ENCODE measurements around the gene SLC10A7. TPM values are rescaled to one million over a fixed set of nuclear protein-coding genes. Genes with fewer than 3 reads are reported as not detected.

SLC10A7 gene
- total and polyA plus RNA-seq, 2 of the 8 experiments (the other 6 are each of a cell fraction or from before 2014, with no cell fraction given), result 2.5 to 2.9 TPM

GRCh38 chr4:146481246-146481645, 40.5 kb downstream of the SLC10A7 start:
- no peak overlapping the region for H3K4me3 ChIP-seq (ENCODE audit: extremely low read depth in 1 of 4, insufficient read depth in 2 of 4, low read depth in 3 of 4, low read length in 4 of 4)
- H2BK15ac ChIP-seq (ENCODE audit: low read length), result no peak overlapping the region
- H3K27ac ChIP-seq (ENCODE audit: low read depth, low read length), result no peak overlapping the region
- no peak overlapping the region for H3K4ac ChIP-seq (replicated peaks; ENCODE audit: insufficient read length, low read depth, low read length)
- no peaks in the 10 kb centered on the region for H3K23me2 ChIP-seq (ENCODE audit: low read depth, low read length)
- ChIA-PET CTCF (ENCODE audit: partially characterized antibody) (no interaction called here), POLR2A (ENCODE audit: partially characterized antibody) (no interaction called here)
- TF ChIP-seq CHD2 (IDR thresholded peaks at IDR 0.05; ENCODE audit: low read length), result no peak
- no peak overlapping the region for H3K9ac ChIP-seq (replicated peaks in 1 of 4; ENCODE audit: extremely low read depth in 1 of 4, low read depth in 3 of 4, low read length in 3 of 4)
- no peaks in the 10 kb centered on the region for H3K79me2 ChIP-seq (ENCODE audit: control insufficient read depth in 1 of 2, insufficient read depth in 2 of 2, low read length in 2 of 2)
- WGBS, 2 experiments (ENCODE audit: extremely low coverage in 1 of 2, insufficient coverage in 1 of 2, insufficient read length in 1 of 2, insufficient replicate concordance in 2 of 2, low coverage in 1 of 2, low lambda C conversion rate in 2 of 2, missing lambda C conversion rate in 1 of 2), result 92% methylated on average over 3 of the region's 3 CpGs; no CpG with 5 or more reads in 1 of the 2 experiments
- no peak for FAIRE-seq
- H3K4me1 ChIP-seq (replicated peaks in 1 of 4; ENCODE audit: control insufficient read depth in 3 of 4, insufficient read depth in 4 of 4, low read length in 3 of 4), result no peaks in the 10 kb centered on the region
- H2AK5ac ChIP-seq (ENCODE audit: low read depth, low read length), result no peak overlapping the region
- no peak overlapping the region for H3K18ac ChIP-seq (ENCODE audit: extremely low read depth, low read length)
- no peak overlapping the region for H4K8ac ChIP-seq (ENCODE audit: extremely low read depth, insufficient read depth, low read length)
- H3K36me3 ChIP-seq (ENCODE audit: control insufficient read depth in 2 of 4, insufficient read depth in 4 of 4, low read length in 3 of 4), result no peaks in the 10 kb centered on the region
- H3K27me3 ChIP-seq (replicated peaks in 1 of 4; ENCODE audit: control insufficient read depth in 3 of 4, extremely low read depth in 1 of 4, insufficient read depth in 3 of 4, low read length in 3 of 4), result no peaks in the 10 kb centered on the region
- no peak overlapping the region for H2AFZ ChIP-seq (ENCODE audit: low read length)
- no peak overlapping the region for H4K91ac ChIP-seq (replicated peaks; ENCODE audit: insufficient read length, low read length)
- no peak overlapping the region for H3K14ac ChIP-seq (ENCODE audit: insufficient read length)
- no peak overlapping the region for H3K56ac ChIP-seq (replicated peaks; ENCODE audit: insufficient read length, low read depth, low read length)
- H2BK12ac ChIP-seq (ENCODE audit: low read depth, low read length), result no peak overlapping the region; the same call in 1 of the 2 replicates
- no peaks in the 10 kb centered on the region for H3K79me1 ChIP-seq (ENCODE audit: low read depth, low read length)
- H2BK120ac ChIP-seq (replicated peaks; ENCODE audit: low read depth, low read length), result no peak overlapping the region
- no peak overlapping the region for H3K4me2 ChIP-seq (ENCODE audit: insufficient read depth in 1 of 2, low read depth in 2 of 2, low read length in 2 of 2)
- no peak overlapping the region for H4K5ac ChIP-seq (ENCODE audit: insufficient read length, low read depth, low read length)
- no peak overlapping the region for H3K23ac ChIP-seq (ENCODE audit: insufficient read length)
- H2BK5ac ChIP-seq (ENCODE audit: low read depth, low read length), result no peak overlapping the region
- H2BK20ac ChIP-seq (ENCODE audit: low read length), result no peak overlapping the region
- no peaks in the 10 kb centered on the region for H4K20me1 ChIP-seq (replicated peaks in 1 of 2; ENCODE audit: control insufficient read depth in 1 of 2, insufficient read depth in 2 of 2, low read length in 2 of 2)
- DNase-seq (ENCODE audit: low read depth in 1 of 2, low spot score in 2 of 2), result no peak
- H3K9me3 ChIP-seq (ENCODE audit: insufficient read depth in 2 of 2, low read depth in 1 of 2, low read length in 1 of 2), result no peaks in the 10 kb centered on the region
